Stimulated activated CD8-positive, alpha-beta memory T cell treated with anti-CD3 and anti-CD28 coated beads, Interleukin-2, amount 100 ng/mL, for 48 hours (primary cell): Measurements from ENCODE around the gene BEGAIN.

ENCODE experiments used
- DNase-seq, 2 donors: peaks; one replicate each; pipeline ENCODE4 v3.0.0-alpha.2; 2020; ENCODE audit warnings: low read depth in 2 of 2

Gene BEGAIN

DNA sequence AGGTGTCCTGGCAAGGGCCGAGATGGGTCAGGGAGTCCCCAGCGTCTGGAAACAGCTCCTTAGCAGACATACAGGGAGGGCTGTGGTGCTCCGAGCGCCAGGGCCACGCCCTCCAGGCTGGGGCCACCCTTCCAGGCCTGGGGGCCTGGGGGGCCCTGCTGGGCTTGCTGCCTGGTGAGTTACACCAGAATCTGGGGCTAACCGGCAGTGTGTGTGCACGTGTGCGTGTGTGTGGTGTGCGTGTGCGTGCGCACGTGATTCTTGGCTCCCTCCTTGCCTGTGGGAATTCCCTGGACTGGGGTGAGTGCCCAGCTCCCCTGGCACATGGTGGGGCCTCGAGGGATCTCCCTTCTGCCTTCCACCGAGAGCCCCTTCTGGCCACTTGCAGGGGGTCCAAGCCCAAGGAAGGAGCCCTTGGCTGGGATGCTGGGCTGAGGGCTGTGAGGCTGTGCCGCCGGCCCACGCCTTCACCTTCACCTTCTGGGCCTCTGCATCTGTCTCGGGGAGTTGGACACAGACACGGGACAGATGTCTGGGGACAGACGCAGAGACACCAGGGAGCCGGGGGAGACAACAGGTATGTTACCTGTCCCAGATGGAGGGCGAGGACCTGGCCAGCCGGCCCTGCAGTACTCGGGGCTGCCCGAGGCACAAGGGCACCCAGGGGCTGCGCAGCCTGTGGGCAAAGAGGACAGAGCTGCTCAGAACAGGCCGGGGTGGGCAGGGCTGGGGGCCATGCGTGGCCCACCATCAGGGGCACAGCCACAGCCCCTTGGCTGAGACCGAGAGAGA is 37.2 kb downstream of the BEGAIN start:
- DNase-seq, result no peak

GRCh38 chr14:100548939-100549338 is 38.3 kb downstream of the BEGAIN start:
- DNase-seq, result no peak

GRCh38 chr14:100548295-100548655 is 38.9 kb downstream of the BEGAIN start:
- no peak for DNase-seq

GRCh38 chr14:100547633-100548294 is 39.5 kb downstream of the BEGAIN start:
- peak in 1 of 2 donors; percentile 25 for DNase-seq

DNA sequence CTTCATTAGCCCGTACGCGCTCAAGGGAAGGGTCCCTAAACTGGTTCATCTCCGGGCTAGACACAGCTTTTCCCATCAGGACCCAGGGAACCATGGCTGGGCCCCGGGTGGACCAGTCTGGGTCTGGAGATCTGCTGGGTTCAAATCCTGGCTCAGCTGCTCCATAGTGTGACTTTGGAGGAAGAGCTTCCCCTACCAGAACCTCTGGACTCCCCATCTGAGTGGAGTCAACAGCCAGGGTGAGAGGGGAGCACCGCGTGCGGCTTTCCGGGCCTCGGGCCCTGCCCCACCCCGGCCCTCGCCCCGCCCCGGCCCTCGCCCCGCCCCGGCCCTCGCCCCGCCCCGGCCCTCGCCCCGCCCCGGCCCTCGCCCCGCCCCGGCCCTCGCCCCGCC is 41.2 kb downstream of the BEGAIN start:
- DNase-seq, result peak in 1 of 2 donors; percentile 19

GRCh38 chr14:100545359-100545758 is 41.9 kb downstream of the BEGAIN start:
- no peak for DNase-seq

GRCh38 chr14:100544506-100545141 is 42.6 kb downstream of the BEGAIN start:
- DNase-seq, result no peak

DNA sequence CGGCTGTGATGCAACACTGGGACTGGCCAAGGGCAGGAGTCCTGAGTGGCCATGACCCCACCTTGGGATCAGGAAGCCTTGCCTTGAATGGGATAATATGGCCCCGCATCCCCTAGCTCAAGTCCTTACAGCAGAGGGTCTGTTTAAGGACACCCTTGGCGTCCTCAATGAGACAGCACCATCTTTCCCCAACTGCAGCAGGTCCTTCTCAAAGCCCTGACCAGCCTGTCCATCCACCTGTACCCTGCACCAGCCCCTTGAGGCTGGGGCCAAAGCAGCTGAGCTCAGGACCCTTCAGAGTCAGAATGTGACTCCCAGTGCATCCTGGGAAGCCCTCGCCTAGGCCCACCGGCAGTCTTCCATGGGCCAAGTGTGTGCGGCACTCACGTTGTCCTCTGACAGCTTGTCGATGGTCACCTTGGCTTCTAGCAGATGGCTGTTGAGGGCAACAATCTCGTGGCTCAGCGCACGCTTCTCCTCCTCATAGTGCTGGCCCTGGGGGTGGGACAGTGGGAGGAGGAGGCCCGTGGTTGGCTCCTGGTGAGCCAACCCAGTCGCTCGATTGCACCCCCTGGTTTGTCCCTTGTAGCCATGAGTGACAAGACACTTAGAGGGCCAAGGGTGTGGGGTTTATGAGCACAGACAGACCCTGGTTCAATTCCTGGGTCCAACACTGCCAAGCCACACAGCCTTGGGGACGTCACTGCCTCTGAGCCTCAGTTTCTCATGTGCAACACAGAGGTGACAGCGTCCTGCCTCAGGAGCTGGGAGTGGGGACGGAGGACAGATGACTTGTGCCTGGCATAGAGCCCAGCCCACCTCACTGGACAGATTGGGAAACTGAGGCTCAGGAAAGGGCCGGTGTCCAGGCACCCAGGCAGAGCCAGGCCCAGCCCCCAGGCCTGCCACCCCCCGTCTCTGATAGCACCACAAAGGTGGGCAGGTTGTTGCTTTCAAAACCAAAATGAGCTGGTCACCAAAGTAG is 43.5 kb downstream of the BEGAIN start:
- DNase-seq, result no peak

- DNase-seq, result no peak
Measured at GRCh38 chr14:100542619-100543205, 44.5 kb downstream of the BEGAIN start.

DNA sequence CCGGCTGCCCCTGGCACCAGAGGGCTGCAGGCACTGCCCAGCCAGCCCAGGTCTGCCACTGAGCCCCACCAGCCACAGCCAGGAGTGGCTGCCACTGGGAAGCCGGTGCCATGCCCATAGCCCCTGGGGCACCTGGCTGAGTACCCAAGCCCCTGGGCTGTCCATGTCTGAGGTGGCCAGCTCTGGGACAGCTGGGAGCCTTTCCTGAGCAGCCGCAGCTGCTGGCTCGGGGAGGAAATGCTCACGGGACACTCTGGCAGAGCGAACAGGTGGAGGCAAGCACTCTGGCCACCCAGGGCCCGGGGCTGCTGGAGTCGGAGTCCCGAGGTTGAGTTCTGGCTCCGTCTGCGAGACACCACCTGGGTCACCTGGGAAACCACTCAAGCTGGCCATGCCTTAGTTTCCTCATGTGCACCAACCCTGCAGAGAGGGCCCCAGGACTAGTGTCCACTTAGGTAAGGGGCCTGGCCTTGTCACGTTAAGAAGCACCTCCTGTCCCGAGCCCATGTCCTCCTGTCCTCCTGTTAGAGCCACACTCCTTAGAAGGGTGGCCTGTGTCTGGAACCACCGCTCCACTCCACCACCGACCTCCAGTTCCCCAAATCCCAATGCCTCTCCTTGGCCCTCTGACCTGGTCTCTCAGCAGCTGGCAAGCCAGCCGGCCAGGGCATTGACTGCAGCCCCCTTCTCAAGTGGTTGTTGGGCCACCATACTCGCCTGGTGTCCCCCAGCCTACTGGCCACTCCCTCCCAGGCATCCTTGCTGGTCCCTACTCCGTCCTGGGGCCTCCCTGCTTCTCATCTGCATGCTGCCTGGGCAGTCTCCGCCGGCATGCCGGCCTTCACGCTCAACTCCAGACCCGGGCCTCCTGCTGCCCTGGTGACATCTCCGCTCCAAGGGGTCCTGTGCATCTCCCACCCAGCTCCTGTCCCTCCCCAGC is 45.3 kb downstream of the BEGAIN start:
- DNase-seq, result no peak

GRCh38 chr14:100540926-100541620 is 46.1 kb downstream of the BEGAIN start:
- DNase-seq, result no peak

- DNase-seq, result no peak
Measured at GRCh38 chr14:100540141-100540925, 46.9 kb downstream of the BEGAIN start.

DNA sequence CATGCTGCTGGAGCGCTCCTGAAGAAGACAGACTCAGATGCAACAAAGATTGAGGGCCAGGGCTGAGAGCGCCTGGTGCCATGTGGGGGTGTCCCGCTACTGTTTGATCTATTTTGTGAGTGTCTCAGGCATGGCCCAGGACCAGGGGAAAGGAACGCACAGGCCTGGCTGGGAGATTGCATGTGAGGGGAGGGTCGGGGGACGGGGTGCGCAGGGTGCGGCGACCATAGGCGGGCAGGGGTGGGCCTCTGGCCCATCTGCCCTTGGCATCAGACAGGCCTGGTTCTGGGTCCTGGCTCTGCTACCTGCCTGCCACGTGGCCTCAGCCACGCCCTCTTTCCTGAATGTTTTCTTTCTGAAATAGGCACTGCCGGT is 47.5 kb downstream of the BEGAIN start:
- DNase-seq, result no peak

DNA sequence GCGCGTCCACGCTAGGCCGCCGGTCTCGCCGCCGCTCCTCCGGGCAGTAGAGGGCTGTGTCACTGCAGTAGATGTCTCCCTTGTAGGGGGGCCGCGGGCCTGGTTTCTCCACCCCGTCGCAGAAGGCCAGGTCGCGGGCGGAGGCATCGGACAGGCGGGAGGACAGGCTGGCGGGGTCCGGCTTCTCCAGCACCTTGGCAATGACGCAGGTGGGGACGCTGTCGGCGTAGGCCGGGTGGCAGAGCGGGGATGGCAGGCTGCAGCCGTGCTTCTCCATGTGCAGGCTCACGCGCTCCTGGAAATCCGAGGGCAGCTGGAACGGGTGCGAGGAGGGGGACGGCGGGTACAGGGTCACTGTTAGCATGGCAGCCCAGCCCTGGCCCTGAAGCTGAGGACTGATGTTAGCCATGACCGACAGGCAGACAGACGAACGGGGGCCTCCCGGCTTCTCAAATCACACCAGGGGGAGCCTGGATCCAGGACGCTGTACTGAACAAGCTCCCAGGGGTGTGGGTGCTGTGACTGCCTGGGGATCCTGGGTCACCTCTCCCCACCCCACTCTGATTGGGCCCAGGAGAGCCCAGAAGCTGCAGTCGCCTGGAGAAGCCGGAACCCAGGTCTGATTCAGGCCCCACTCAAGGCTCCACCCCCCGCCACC is 48.1 kb downstream of the BEGAIN start:
- no peak for DNase-seq

DNA sequence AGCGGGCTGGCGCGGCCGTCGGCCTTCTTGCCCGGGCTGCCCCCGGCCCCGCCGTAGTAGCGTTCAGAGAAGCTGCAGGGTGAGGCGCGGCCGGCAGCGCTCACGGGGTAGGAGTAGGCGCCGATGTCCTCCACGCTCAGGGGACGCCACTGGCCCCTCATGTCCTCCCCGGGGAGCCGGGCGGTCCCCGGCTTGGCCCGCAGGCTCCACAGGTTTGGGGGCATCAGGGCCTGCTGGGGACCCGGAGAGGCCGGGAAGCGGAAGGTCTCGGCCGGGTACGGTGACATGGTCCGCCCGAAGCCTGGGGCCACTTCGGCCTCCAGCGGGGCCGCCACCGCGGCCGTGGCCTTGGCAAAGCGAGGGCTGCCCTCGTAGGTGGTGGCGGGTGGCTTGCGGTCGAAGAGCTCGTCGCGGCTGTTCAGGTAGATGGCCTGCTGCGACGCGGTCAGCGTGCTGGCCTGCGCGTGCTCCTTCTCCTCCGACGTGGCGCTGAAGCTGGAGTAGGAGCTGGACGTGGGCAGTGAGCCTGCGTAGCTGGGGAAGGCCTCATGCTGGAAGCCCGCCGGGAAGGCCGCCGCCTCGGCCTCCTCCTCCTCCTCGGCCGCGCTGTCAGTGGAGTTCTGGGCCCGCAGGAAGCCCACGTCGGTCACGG is 48.7 kb downstream of the BEGAIN start:
- DNase-seq, result no peak

DNA sequence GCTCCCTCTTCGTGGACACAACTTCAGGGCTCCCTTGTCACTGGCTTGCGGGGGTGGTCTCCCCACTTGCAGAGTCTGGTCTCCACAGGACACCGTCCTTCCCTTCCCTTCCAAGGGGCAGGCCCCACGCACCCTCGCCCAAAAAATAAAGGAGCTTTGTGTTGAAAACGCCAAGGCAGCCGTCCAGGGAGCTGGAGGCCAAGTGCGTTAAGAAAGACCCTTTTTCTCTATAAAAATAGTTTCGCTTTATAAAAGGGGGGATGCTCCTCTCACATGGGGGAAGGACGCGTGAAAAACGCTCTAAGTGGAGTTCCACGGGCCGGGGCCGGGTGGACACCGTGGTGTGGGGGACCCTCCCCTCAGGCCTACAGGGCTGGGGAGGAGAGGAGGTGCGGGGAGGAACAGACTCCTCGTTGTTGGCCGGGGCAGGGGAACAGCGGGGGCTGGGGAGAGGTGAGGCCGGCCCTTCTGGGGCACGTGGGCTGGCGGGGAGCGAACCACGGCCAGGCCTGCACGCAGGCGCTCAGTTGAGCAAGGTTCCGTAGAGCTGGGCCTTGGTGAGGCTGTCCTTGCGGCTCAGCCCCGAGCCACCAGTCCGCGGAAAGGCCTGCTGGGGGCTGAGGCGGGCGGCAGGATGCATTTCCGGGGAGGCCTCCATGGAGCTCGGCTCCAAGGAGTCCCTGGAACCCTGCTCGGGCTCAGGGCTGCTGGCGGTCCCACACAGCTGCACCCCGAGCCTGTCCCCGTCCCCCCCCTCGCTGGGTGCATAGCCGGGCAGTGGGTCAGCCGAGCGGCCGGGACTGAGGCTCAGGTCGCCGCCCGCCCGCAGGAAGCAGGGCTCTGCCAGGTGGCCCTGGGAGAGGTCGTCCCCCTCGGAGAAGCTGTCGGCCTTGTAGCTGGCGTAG is 49.5 kb downstream of the BEGAIN start:
- no peak for DNase-seq
